HepG2 (cell line): Measurements from ENCODE around the gene FRMD4A. TPM values are rescaled to one million over a fixed set of nuclear protein-coding genes. Genes with fewer than 3 reads are reported as not detected.

Experiments used
- ATAC-seq: fragments of 200-7000 bp; cut with Tn5 transposase; 3 replicates; pipeline ENCODE4 v1.9.1; 2020; ENCODE audit warnings: mild to moderate bottlenecking, moderate library complexity
- BruUV-seq: library from RNA; stranded (reverse); fragments of 400-500 nt; replicated peaks from 2 replicates; lab custom pipeline; 2021; lab: Mats Ljungman, UMichigan
- CTCF ChIA-PET: fragments of 300-600 bp; formaldehyde crosslinking; extraction: SDS; loops from one replicate; lab custom pipeline; 2021; ENCODE audit warnings: low total read pairs, inconsistent platforms, low intra/inter-chr PET ratio; lab: Yijun Ruan, JAX
- POLR2A ChIA-PET: fragments of 350-600 bp; sonication (Branson Sonifier 250); formaldehyde crosslinking; loops from one replicate; lab custom pipeline; 2020; ENCODE audit warnings: antibody characterized with exemption, inconsistent platforms; lab: Yijun Ruan, JAX
- DNase-seq: peaks from one replicate; pipeline ENCODE4 v3.0.0-alpha.2; 2015; ENCODE audit warnings: low spot score
- FAIRE-seq: peaks from 3 replicates; lab custom pipeline; 2011; peaks lifted over from hg19 to GRCh38; lab: Jason Lieb, UNC
- H2AFZ ChIP-seq: one replicate; pipeline ENCODE4 v1.6.1; 2011; ENCODE audit warnings: low read length, inconsistent platforms
- H3K27ac ChIP-seq: fragments of 300-600 bp; 3 replicates; pipeline ENCODE4 v1.8.0; 2011; ENCODE audit warnings: mixed run types, mild to moderate bottlenecking, mixed read lengths, low read length, inconsistent platforms; ENCODE audit not compliant: insufficient read depth; ENCODE audit errors: extremely low read length
- H3K27me3 ChIP-seq, 2 experiments: fragments of 200-600 bp in 1 of 2; 2 replicates in 1 of 2; 3 replicates in 1 of 2; pipeline versions ENCODE4 v1.6.0 to v1.8.0; 2011; ENCODE audit warnings: low read length in 2 of 2, mild to moderate bottlenecking in 2 of 2, moderate library complexity in 2 of 2, inconsistent platforms in 1 of 2; ENCODE audit not compliant: insufficient read depth in 2 of 2, control insufficient read depth in 1 of 2
- H3K36me3 ChIP-seq, 2 experiments: fragments of 200-600 bp in 1 of 2; replicated peaks in 1 of 2; 2 replicates in 1 of 2; 3 replicates in 1 of 2; pipeline versions ENCODE4 v1.5.1 to v1.8.0; 2011; ENCODE audit warnings: low read length in 2 of 2, inconsistent platforms in 1 of 2; ENCODE audit not compliant: insufficient read depth in 2 of 2, control insufficient read depth in 1 of 2
- H3K4me1 ChIP-seq: 2 replicates; pipeline ENCODE4 v1.5.1; 2012; ENCODE audit warnings: low read length, inconsistent platforms; ENCODE audit not compliant: insufficient read depth
- H3K4me2 ChIP-seq: 2 replicates; pipeline ENCODE4 v1.6.0; 2011; ENCODE audit warnings: low read depth, low read length, inconsistent platforms
- H3K4me3 ChIP-seq, 3 experiments: fragments of 200-600 bp in 1 of 3; sonication (generic), shearing (Covaris generic) in 1 of 3; replicated peaks in 1 of 3; 2 replicates each; pipeline ENCODE4 v1.5.1; 2011 to 2016; ENCODE audit warnings: low read length in 3 of 3, inconsistent platforms in 2 of 3, low read depth in 2 of 3, mild to moderate bottlenecking in 2 of 3, control low read depth in 1 of 3, mixed read lengths in 1 of 3; ENCODE audit not compliant: insufficient read depth in 1 of 3
- H3K79me2 ChIP-seq: one replicate; pipeline ENCODE4 v1.6.1; 2011; ENCODE audit warnings: low read length, inconsistent platforms; ENCODE audit not compliant: insufficient read depth
- H3K9ac ChIP-seq: 2 replicates; pipeline ENCODE4 v1.6.0; 2011; ENCODE audit warnings: mild to moderate bottlenecking, low read depth, low read length, inconsistent platforms; ENCODE audit not compliant: insufficient read depth
- H3K9me3 ChIP-seq: 2 replicates; pipeline ENCODE4 v1.5.1; 2012; ENCODE audit warnings: mild to moderate bottlenecking, low read length
- H4K20me1 ChIP-seq: 2 replicates; pipeline ENCODE4 v1.6.0; 2011; ENCODE audit warnings: inconsistent platforms, mild to moderate bottlenecking, low read length, moderate library complexity; ENCODE audit not compliant: insufficient read depth
- CREB1 ChIP-seq, 2 experiments: fragments of 450-650 bp in 1 of 2; IDR thresholded peaks; 2 replicates each; pipeline ENCODE4 v1.6.1; 2016 to 2017; ENCODE audit warnings: control low read depth in 1 of 2, mild to moderate bottlenecking in 1 of 2, missing compliant biosample characterization in 1 of 2, missing genetic modification characterization in 1 of 2
- EZH2 ChIP-seq: conservative IDR thresholded peaks from 2 replicates; pipeline ENCODE4 v1.6.1; 2012; ENCODE audit warnings: mild to moderate bottlenecking, low read depth, low read length, moderate library complexity
- FLYWCH1 ChIP-seq: sonication (generic); formaldehyde crosslinking; IDR thresholded peaks from 2 replicates; pipeline ENCODE4 v1.8.1; 2023; ENCODE audit warnings: mild to moderate bottlenecking, missing genetic modification reagents
- FOXP4 ChIP-seq: sonication (generic); formaldehyde crosslinking; IDR thresholded peaks from 2 replicates; pipeline ENCODE4 v1.4.0; 2020; ENCODE audit warnings: missing genetic modification reagents
- JUND ChIP-seq: sonication (generic); formaldehyde crosslinking; IDR thresholded peaks from 2 replicates; pipeline ENCODE4 v1.8.0; 2022; ENCODE audit warnings: mild to moderate bottlenecking, missing genetic modification reagents
- KAT2B ChIP-seq: fragments of 150-350 bp; IDR thresholded peaks from 2 replicates; pipeline ENCODE4 v1.6.1; 2014; ENCODE audit warnings: low read depth, low read length, borderline replicate concordance
- NR2F2 ChIP-seq: IDR thresholded peaks from 2 replicates; pipeline ENCODE4 v1.6.1; 2012; ENCODE audit warnings: low read depth, inconsistent platforms, borderline replicate concordance
- SETDB1 ChIP-seq: sonication (generic); formaldehyde crosslinking; IDR thresholded peaks from 2 replicates; pipeline ENCODE4 v1.5.1; 2020; ENCODE audit warnings: missing genetic modification reagents, mild to moderate bottlenecking, borderline replicate concordance
- SOX13 ChIP-seq, 3 experiments: fragments of 450-650 bp in 1 of 3; sonication (generic) in 1 of 3; formaldehyde crosslinking in 1 of 3; IDR thresholded peaks in 2 of 3; conservative IDR thresholded peaks in 1 of 3; 2 replicates each; pipeline versions ENCODE4 v1.5.0 to v1.6.1; 2016 to 2020; ENCODE audit warnings: antibody characterized with exemption in 1 of 3, mild to moderate bottlenecking in 1 of 3, missing compliant biosample characterization in 1 of 3, missing genetic modification reagents in 1 of 3, moderate library complexity in 1 of 3
- SOX5 ChIP-seq: IDR thresholded peaks from 2 replicates; pipeline ENCODE4 v1.6.1; 2016; ENCODE audit warnings: borderline replicate concordance
- ZNF20 ChIP-seq: sonication (generic); formaldehyde crosslinking; IDR thresholded peaks from 2 replicates; pipeline ENCODE4 v1.4.0; 2020; ENCODE audit warnings: mild to moderate bottlenecking, moderate library complexity, missing genetic modification reagents
- ZNF225 ChIP-seq: sonication (generic); formaldehyde crosslinking; IDR thresholded peaks from 2 replicates; pipeline ENCODE4 v1.4.0; 2020; ENCODE audit warnings: mild to moderate bottlenecking, missing genetic modification reagents
- ZNF577 ChIP-seq: sonication (generic); formaldehyde crosslinking; IDR thresholded peaks from 2 replicates; pipeline ENCODE4 v1.4.0; 2020; ENCODE audit warnings: mild to moderate bottlenecking, low read depth, missing genetic modification reagents, borderline replicate concordance
- WGBS: methylation state at CpG from one replicate; pipeline ENCODE4 v1.1.6; 2017; ENCODE audit warnings: low lambda C conversion rate; 5-methylcytosine and 5-hydroxymethylcytosine counted together
- in situ Hi-C: cut with HindIII; loops from 2 replicates; pipeline ENCODE4 v1.10.0; 2017; ENCODE audit warnings: low pct_unique_long_range_greater_than_20kb; ENCODE audit not compliant: extremely low pct_ligation_motif_present
- intact Hi-C: fragments of 100-400 bp; cut with micrococcal nuclease; formaldehyde crosslinking; loops from one replicate; pipeline ENCODE4 v1.10.0; 2022; ENCODE audit not compliant: unreplicated experiment
- polyA plus RNA-seq, 8 experiments: library from polyadenylated mRNA; depleted of rRNA in 3 of 8; stranded (reverse) in 7 of 8; unstranded in 1 of 8; fragments of >200 nt; fragmentation: Illumina TruSeq in 4 of 8; extraction: Trizol in 4 of 8; gene quantifications; 2 replicates each; pipeline versions ENCODE4 v1.2.1 to v1.2.3, GENCODE V29; 2011 to 2016; ENCODE audit warnings: low read depth in 4 of 8, missing spikeins in 1 of 8, mixed read lengths in 1 of 8; ENCODE audit not compliant: insufficient read depth in 1 of 8
- total RNA-seq, 5 experiments: library from RNA; depleted of rRNA; stranded (reverse); fragments of >200 nt; fragmentation: Illumina TruSeq; extraction: Trizol; gene quantifications; 2 replicates each; pipeline ENCODE4 v1.2.3, GENCODE V29; 2016; ENCODE audit warnings: low read depth in 1 of 5
- TF ChIP-seq, protein P1 (sequence below): IDR thresholded peaks from 2 replicates; pipeline ENCODE4 v1.6.1; 2012; ENCODE audit warnings: low read depth, low read length, improper control_type of control experiment

Gene FRMD4A
- total and polyA plus RNA-seq, 2 of the 13 experiments (the other 11 are each of a cell fraction or from before 2014, with no cell fraction given), result 0.09 to 0.26 TPM

DNA sequence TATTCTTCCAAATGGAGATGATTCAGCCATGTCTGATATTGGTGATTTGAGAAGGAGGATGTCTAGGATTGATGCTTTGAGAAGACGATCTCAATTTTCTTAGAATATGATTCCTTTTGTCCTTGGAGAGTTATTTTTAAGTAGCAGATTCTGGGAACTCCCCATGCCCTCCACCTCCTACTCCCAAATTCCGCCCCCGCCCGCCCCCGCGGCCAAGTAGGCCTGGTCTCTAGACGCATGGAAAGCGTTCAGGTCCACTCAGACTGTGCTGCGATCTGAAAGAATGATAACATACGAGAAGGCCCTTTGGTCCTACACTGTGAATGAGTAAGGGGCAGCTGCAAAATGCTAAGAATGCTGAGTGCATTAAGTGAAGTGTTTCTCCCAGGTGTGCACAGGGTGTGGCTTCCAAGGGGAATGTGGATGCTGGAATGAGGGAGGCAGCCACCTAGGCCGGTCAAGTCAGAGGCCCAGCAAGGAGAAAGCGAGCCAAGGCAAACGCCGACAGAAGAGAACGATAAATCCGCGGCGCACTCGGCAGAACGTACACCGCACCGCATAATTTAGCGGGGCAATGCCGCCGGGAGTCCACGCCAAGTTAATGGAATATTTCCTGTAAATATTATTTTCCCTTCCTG is 601.7 kb downstream of the FRMD4A start:
- peaks cover 0 to 13% of the 10 kb centered on the region in 2 experiments; a peak in 2 of 5 replicates for H3K27me3 ChIP-seq
- H3K4me3 ChIP-seq, result no peak overlapping the region
- WGBS, result 78% methylated on average over 26 of the region's 26 CpGs
- no peak for FAIRE-seq
- no peaks in the 10 kb centered on the region for H3K9me3 ChIP-seq
- intact Hi-C loops (no loop called here), in situ Hi-C loops (no loop called here)
- H3K79me2 ChIP-seq, result no peaks in the 10 kb centered on the region
- H3K4me2 ChIP-seq, result no peak overlapping the region
- no peaks in the 10 kb centered on the region for H4K20me1 ChIP-seq
- TF ChIP-seq SETDB1 (CRISPR knock-in tag) (no peak), ZNF225 (no peak), JUND (CRISPR knock-in tag) (no peak), ZNF20 (CRISPR knock-in tag) (no peak), EZH2 (no peak), FOXP4 (no peak)
- H3K4me1 ChIP-seq, result peaks cover 13% of the 10 kb centered on the region
- no peak overlapping the region for H3K27ac ChIP-seq
- ATAC-seq, result no peak
- no peak overlapping the region for H3K9ac ChIP-seq
- no TSS peak for BruUV-seq
- no peak for DNase-seq
- CTCF ChIA-PET, result no interaction called here
- H2AFZ ChIP-seq, result no peak overlapping the region
- H3K36me3 ChIP-seq, result no peaks in the 10 kb centered on the region
- POLR2A ChIA-PET, result no interaction called here

DNA sequence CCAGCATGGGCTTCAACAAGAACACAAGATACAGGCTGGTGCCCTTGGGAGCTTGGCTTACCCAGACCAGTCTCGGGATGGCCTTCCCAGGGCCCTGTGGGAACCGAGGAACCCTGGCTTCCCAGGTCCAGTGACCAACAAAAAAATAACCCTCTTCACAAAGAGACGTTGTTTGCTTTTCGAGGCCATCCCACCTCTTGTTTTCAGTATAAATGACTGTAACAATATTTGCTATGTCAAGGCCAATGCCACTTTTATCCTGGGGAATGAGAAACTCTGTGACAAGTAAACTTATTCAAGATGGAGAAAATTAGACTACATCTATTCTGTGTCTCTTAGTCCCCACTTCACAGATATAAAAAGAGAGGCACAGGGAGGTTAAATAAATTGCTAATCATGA is 605.1 kb downstream of the FRMD4A start:
- no peak overlapping the region for H2AFZ ChIP-seq
- ChIA-PET CTCF (no interaction called here), POLR2A (no interaction called here)
- no peaks in the 10 kb centered on the region for H3K36me3 ChIP-seq
- no peak overlapping the region for H3K27ac ChIP-seq
- in situ Hi-C loops (no loop called here), intact Hi-C loops (no loop called here)
- no peak overlapping the region for H3K4me2 ChIP-seq
- H3K9ac ChIP-seq, result no peak overlapping the region
- no TSS peak for BruUV-seq
- no peaks in the 10 kb centered on the region for H3K9me3 ChIP-seq
- no peak overlapping the region for H3K4me3 ChIP-seq
- no peak for FAIRE-seq
- peaks cover 13% of the 10 kb centered on the region for H3K4me1 ChIP-seq
- WGBS, result 0% methylated on average over 4 of the region's 4 CpGs
- ATAC-seq, result peak; percentile 24; the same call in 2 of the 3 replicates
- H3K27me3 ChIP-seq, result peaks cover 0 to 3% of the 10 kb centered on the region in 2 experiments; a peak in 2 of 5 replicates
- no peaks in the 10 kb centered on the region for H4K20me1 ChIP-seq
- H3K79me2 ChIP-seq, result no peaks in the 10 kb centered on the region
- DNase-seq, result peak; percentile 41
- peak; percentile 68; the same call in 1 of the 2 replicates for TF ChIP-seq SOX5 (CRISPR knock-in tag)
- TF ChIP-seq CREB1 (IDR thresholded peaks at IDR 0.05), result no peak
- TF ChIP-seq CREB1 (CRISPR knock-in tag; IDR thresholded peaks at IDR 0.05), result no peak
- TF ChIP-seq, protein P1, sequence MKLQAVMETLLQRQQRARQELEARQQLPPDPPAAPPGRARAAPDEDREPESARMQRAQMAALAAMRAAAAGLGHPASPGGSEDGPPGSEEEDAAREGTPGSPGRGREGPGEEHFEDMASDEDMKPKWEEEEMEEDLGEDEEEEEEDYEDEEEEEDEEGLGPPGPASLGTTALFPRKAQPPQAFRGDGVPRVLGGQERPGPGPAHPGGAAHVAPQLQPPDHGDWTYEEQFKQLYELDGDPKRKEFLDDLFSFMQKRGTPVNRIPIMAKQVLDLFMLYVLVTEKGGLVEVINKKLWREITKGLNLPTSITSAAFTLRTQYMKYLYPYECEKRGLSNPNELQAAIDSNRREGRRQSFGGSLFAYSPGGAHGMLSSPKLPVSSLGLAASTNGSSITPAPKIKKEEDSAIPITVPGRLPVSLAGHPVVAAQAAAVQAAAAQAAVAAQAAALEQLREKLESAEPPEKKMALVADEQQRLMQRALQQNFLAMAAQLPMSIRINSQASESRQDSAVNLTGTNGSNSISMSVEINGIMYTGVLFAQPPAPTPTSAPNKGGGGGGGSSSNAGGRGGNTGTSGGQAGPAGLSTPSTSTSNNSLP, result no peak
- TF ChIP-seq KAT2B, result no peak
- TF ChIP-seq NR2F2, result 0 out of 2 replicates have a peak, but pooled peaks have one; percentile 28
- TF ChIP-seq ZNF577 (CRISPR knock-in tag), result no peak
- TF ChIP-seq SOX13 (IDR thresholded peaks at IDR 0.05), result no peak
- peak in 1 of 2 experiments; percentile 62; a peak in 2 of 4 replicates for TF ChIP-seq SOX13 (CRISPR knock-in tag; conservative IDR thresholded peaks at IDR 0.05 in 1 of 2, IDR thresholded peaks at IDR 0.05 in 1 of 2)
- TF ChIP-seq FLYWCH1 (CRISPR knock-in tag), result no peak
